CD4-positive, alpha-beta T cell treated with Interleukin-4 for 1 hour (primary cell): ENCODE data around the gene RASA4.
"Not testable (repeated sequence)": the region's sequence is repeated elsewhere in the genome, so short reads cannot be mapped to it uniquely, and the experiment has no call there.

Experiments
- DNase-seq, 2 donors: peaks; one replicate each; pipeline ENCODE4 v3.0.0-alpha.2; 2020 to 2022

The RASA4 gene

DNA sequence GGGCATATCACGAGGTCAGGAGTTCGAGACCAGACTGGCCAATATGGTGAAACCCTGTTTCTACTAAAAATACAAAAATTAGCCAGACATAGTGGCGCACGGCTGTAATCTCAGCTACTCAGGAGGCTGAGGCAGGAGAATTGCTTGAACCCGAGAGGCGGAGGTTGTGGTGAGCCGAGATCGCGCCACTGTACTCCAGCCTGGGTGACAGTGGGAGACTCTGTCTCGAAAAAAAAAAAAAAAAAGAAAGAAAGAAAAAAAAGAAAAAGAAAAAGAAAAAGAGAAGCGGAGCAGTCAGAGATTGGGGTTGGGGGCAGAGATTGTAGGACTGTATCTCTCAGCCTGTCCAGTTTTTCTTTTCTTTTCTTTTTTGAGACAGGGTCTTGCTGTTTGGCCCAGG lies 73.8 kb downstream of the RASA4 start:
- DNase-seq, result not testable (repeated sequence)

DNA sequence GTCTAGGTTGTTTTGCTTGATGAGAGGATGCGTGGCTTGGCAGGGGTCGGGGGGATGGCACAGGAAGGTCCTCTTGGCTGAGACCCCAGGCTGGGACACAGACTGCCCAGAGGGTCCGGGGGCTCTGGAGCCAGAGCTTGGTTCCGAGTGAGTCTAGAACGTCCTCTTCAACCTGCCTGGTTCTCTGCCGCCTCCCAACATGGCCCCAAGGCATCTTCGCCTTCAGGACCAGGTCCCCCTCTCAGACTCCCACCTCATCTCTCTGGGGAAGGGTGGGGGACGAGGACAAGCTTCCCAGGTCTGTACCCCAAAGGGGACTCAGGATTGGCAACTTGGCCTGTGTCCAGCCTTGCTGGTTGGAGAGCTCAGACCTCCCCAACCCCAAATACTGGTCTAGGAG lies 74.5 kb downstream of the RASA4 start:
- not testable (repeated sequence) for DNase-seq

DNA sequence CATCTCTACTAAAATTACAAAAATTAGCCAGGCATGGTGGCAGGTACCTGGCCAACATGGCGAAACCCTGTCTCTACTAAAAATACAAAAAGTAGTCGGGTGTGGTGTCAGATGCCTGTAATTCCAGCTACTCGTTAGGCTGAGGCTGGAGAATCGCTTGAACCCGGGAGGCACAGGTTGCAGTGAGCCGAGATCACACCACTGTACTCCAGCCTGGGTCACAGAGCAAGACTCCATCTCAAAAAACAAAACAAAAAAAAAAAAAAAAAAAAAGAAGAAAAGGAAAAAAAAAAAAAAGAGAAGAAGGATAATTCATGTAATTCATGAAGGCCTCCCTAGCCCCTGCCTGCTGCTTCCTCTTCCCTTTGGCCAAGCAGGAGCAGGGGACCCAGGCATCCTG lies 76.0 kb downstream of the RASA4 start:
- not testable (repeated sequence) for DNase-seq

DNA sequence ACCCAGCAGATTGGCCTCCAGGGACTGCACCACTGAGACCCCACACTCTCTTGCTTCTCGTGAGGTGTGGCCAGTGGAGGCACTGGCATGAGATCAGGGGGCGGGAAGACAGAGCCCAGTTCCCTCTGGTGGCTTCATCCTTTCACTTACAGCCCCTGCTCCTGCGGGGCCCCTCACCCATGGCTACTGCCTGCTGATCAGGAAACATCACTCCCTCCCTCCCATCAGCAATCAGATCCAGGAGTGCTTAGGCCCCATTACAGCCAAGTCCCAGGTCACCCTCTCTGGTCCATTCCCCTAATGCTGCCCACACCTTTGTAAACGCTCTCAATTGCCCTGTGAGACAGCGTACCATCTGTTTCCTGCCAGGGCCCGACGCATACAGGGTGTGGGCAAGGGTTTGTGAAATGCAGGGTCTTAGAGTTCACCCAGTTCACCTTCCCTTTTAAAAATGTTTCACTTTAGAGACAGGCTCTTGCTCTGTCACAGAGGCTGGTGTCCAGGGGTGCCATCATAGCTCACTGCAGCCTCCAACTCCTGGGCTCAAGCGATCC lies 81.4 kb downstream of the RASA4 start:
- DNase-seq, result not testable (repeated sequence)

DNA sequence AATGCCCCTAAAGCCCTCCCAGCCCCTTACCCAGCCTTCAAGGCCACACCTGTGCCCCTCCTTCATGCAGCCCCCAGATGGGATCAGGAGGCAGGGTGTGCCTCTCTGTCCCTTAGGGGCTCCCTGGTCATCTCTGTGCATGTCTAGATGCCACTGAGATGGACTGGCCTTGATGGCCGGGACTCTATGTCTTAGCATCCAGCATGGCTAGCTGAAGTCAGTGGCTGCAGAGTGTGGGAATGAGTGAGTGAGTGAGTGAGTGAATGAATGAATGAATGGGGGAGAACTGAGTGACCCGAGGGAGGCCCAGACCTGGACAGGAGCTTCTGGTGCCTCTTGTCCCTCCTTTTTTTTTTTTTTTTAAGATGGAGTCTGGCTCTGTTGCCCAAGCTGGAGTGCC lies 84.4 kb downstream of the RASA4 start:
- not testable (repeated sequence) for DNase-seq

DNA sequence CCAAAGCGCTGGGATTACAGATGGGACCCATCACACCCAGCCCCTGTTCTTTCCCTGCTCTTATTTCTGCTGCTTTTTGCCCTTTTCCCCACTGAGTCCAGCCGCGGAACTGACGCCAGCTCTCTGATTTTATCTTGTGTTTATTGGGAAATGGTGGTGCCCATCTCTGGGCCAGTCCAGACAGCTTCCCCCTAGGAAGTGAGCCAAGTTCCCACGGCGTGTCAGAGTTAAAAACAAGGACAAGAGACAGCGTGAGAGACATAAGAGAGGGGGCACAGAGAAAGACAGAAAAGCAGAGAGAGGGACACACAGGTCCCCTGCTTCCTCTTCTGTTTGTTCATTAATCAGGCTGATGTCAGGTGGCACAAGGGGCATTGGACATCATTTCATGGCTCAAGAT lies 85.0 kb downstream of the RASA4 start:
- not testable (repeated sequence) for DNase-seq

DNA sequence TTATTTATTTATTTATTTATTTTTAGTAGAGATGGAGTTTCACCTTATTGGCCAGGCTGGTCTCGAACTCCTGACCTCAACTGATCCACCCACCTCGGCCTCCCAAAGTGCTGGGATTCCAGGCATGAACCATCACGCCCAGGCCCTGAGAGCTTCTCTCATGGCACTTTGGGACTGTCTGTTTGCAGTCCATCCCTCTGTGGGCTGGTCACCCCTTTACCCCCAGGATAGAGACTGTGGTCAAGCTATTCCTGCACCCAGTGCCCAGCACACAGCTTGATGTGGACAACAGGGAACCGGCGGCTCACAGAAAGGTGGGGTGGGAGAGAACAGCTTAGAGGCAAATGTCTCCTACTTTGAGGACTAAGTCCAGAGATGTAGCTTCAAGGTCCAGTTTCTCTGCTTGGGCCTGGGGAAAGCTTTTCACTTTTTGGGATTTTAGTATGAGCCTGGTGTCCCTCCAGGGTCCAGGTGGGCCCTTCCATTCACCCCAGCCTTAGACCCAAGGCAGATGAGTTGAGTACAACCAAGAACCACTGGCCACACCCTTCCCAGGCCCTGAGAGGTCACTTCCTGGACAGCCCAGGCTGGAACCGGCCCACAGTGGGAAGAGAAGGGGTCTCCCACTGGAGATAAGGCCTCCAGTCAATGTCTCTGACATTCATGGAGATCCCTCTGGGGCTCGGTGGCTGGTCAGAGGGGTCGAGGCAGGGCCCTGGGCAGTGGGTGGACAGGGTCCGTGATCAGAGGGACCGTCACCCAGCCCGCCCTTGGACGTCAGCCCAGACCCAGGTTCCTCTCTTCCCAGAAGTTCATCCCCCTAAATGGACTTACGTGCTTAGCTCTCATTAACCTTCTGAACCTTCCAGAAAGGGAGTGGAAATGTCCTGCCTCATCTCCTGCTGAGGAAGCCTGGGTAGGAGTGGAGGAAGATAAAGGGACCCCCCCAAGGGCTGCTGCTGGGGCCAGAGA lies 88.4 kb downstream of the RASA4 start:
- not testable (repeated sequence) for DNase-seq

DNA sequence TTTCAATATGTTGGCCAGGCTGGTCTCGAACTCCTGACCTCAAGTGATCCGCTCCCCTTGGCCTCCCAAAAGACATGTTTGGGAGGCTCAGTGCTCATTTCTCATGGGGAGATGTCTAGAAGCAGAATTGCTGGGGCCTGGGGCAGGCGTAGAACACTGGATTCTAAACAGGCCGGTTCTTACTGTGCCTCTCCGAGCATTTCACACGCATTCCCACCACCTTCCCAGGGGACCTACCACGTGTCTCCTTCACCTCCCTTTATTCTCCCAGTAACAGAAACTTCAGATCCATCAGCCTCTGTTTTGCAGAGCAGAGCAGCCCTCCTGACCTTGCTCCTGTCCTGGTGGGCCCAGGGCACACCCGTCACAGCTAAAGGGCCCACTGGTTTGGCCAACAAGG lies 89.4 kb downstream of the RASA4 start:
- not testable (repeated sequence) for DNase-seq

DNA sequence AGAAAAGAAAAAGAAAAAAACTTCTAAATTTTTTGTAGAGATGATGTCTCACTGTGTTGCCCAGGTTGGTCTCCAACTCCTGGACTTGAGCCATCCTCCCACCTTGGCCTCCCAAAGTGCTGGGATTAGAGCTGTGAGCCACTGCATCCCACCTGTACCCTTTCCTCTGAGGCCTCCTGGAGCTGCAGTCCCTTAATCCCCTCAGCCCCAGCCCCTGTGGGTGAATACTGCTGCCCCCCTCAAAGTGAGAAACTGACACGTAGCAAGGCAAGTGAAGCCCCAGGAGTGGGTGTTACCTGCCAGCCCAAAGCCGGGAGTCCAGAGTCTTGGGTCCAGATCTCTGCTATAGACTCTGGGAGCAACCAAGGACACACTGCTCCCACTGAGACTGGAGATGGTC lies 91.8 kb downstream of the RASA4 start:
- DNase-seq, result not testable (repeated sequence)
